A549 (cell line): Measurements from ENCODE around the gene CCS. TPM values are rescaled to one million over a fixed set of nuclear protein-coding genes. Genes with fewer than 3 reads are reported as not detected.

Source experiments
- ATAC-seq, 2 experiments: fragments of 200-7000 bp in 1 of 2; fragments of >200 bp in 1 of 2; cut with Nextera tagmentation in 1 of 2; cut with Tn5 transposase in 1 of 2; 3 replicates each; pipeline versions ENCODE4 v1.8.0 to v1.9.1; 2018 to 2020; ENCODE audit warnings: mild to moderate bottlenecking in 1 of 2, moderate library complexity in 1 of 2
- CTCF ChIA-PET: fragments of 300-600 bp; sonication (Branson Sonifier 250); formaldehyde crosslinking; extraction: SDS; loops from one replicate; lab custom pipeline; 2021; ENCODE audit warnings: antibody characterized with exemption, inconsistent platforms; lab: Yijun Ruan, JAX
- POLR2A ChIA-PET: fragments of 350-600 bp; formaldehyde crosslinking; extraction: SDS; loops from one replicate; lab custom pipeline; 2021; ENCODE audit warnings: antibody characterized with exemption, inconsistent platforms; lab: Yijun Ruan, JAX
- DNase-seq, 2 experiments: peaks; one replicate each; pipeline versions ENCODE4 v3.0.0 to v3.0.0-alpha.2; 2011 to 2016; ENCODE audit warnings: low read depth in 1 of 2, low spot score in 1 of 2
- FAIRE-seq: peaks from 2 replicates; lab custom pipeline; 2011; peaks lifted over from hg19 to GRCh38; lab: Jason Lieb, UNC
- H3K27ac ChIP-seq, 2 experiments: fragments of >200 bp; sonication (Bioruptor Twin); formaldehyde crosslinking; 3 replicates each; pipeline ENCODE4 v1.5.1; 2016 to 2017
- H3K4me1 ChIP-seq: fragments of >200 bp; sonication (Bioruptor Twin); formaldehyde crosslinking; 3 replicates; pipeline ENCODE4 v1.6.1; 2016
- H3K4me2 ChIP-seq: fragments of >200 bp; sonication (Bioruptor Twin); formaldehyde crosslinking; 3 replicates; pipeline ENCODE4 v1.6.1; 2016
- H3K4me3 ChIP-seq: fragments of >200 bp; sonication (Bioruptor Twin); formaldehyde crosslinking; 3 replicates; pipeline ENCODE4 v1.5.1; 2016
- H3K9me3 ChIP-seq: fragments of >200 bp; sonication (Bioruptor Twin); formaldehyde crosslinking; 3 replicates; pipeline ENCODE4 v1.6.1; 2016
- ATOH8 ChIP-seq: fragments of 250-450 bp; sonication (Bioruptor Pico); IDR thresholded peaks from 2 replicates; pipeline ENCODE4 v1.5.0; 2020; ENCODE audit warnings: low read depth, mild to moderate bottlenecking, moderate library complexity
- BCL3 ChIP-seq: fragments of >200 bp; sonication (Bioruptor Twin); formaldehyde crosslinking; IDR thresholded peaks from 3 replicates; pipeline ENCODE4 v1.6.1; 2016
- CBX2 ChIP-seq: fragments of 200-600 bp; sonication (generic); IDR thresholded peaks from 2 replicates; pipeline ENCODE4 v1.6.1; 2016; ENCODE audit warnings: low read depth, mild to moderate bottlenecking, borderline replicate concordance
- CEBPB ChIP-seq, 2 experiments: fragments of >200 bp in 1 of 2; sonication (Bioruptor Twin) in 1 of 2; formaldehyde crosslinking in 1 of 2; IDR thresholded peaks; 2 replicates each; pipeline ENCODE4 v1.6.1; 2012 to 2016
- CHD2 ChIP-seq: fragments of 150-350 bp; IDR thresholded peaks from 2 replicates; pipeline ENCODE4 v1.6.1; 2014; ENCODE audit warnings: low read length; ENCODE audit not compliant: partially characterized antibody
- CHD4 ChIP-seq: fragments of 200-600 bp; sonication (generic); IDR thresholded peaks from 2 replicates; pipeline ENCODE4 v1.6.1; 2016; ENCODE audit warnings: antibody characterized with exemption, mild to moderate bottlenecking, borderline replicate concordance
- EHMT2 ChIP-seq: fragments of 200-600 bp; sonication (generic); IDR thresholded peaks from 2 replicates; pipeline ENCODE4 v1.6.1; 2016; ENCODE audit warnings: antibody characterized with exemption, low read depth, mild to moderate bottlenecking, moderate library complexity
- ESRRA ChIP-seq: fragments of 150-350 bp; IDR thresholded peaks from 2 replicates; pipeline ENCODE4 v1.6.1; 2014; ENCODE audit warnings: mild to moderate bottlenecking, low read length, borderline replicate concordance
- FOSL2 ChIP-seq, 2 experiments: fragments of 450-650 bp in 1 of 2; fragments of >200 bp in 1 of 2; sonication (Bioruptor Twin) in 1 of 2; formaldehyde crosslinking; IDR thresholded peaks; 2 replicates each; pipeline versions ENCODE4 v1.5.0 to v1.6.1; 2016 to 2020; ENCODE audit warnings: mild to moderate bottlenecking in 1 of 2, moderate library complexity in 1 of 2
- GATA3 ChIP-seq: IDR thresholded peaks from 2 replicates; pipeline ENCODE4 v1.6.1; 2012; ENCODE audit warnings: borderline replicate concordance
- HMGXB4 ChIP-seq: fragments of 250-450 bp; sonication (Bioruptor Pico); IDR thresholded peaks from 2 replicates; pipeline ENCODE4 v1.5.0; 2021; ENCODE audit warnings: mild to moderate bottlenecking, moderate library complexity, borderline replicate concordance
- HOXA7 ChIP-seq: fragments of 250-450 bp; sonication (Bioruptor Pico); IDR thresholded peaks from 2 replicates; pipeline ENCODE4 v1.5.0; 2020; ENCODE audit warnings: mild to moderate bottlenecking, moderate library complexity
- HOXB13 ChIP-seq: fragments of 250-450 bp; sonication (Bioruptor Pico); IDR thresholded peaks from 2 replicates; pipeline ENCODE4 v1.5.0; 2020; ENCODE audit warnings: low read depth, mild to moderate bottlenecking, moderate library complexity
- HOXB5 ChIP-seq: fragments of 250-450 bp; sonication (Bioruptor Pico); IDR thresholded peaks from 2 replicates; pipeline ENCODE4 v1.5.0; 2020; ENCODE audit warnings: mild to moderate bottlenecking, moderate library complexity
- KDM1A ChIP-seq: fragments of 200-600 bp; sonication (generic); IDR thresholded peaks from 2 replicates; pipeline ENCODE4 v1.6.1; 2016; ENCODE audit warnings: low read depth, mild to moderate bottlenecking
- NPAS2 ChIP-seq: fragments of 250-450 bp; sonication (Bioruptor Pico); IDR thresholded peaks from 2 replicates; pipeline ENCODE4 v1.8.0; 2022; ENCODE audit warnings: mild to moderate bottlenecking, moderate library complexity, borderline replicate concordance
- NR3C1 ChIP-seq: fragments of >200 bp; sonication (Bioruptor Twin); formaldehyde crosslinking; IDR thresholded peaks from 3 replicates; pipeline ENCODE4 v1.6.1; 2017
- PHF8 ChIP-seq: fragments of 200-600 bp; sonication (generic); IDR thresholded peaks from 2 replicates; pipeline ENCODE4 v1.6.1; 2016; ENCODE audit warnings: low read depth, mild to moderate bottlenecking, antibody characterized with exemption, moderate library complexity, borderline replicate concordance
- POLR2A ChIP-seq: IDR thresholded peaks from 2 replicates; pipeline ENCODE4 v1.6.1; 2012; ENCODE audit warnings: mild to moderate bottlenecking, low read length
- RARB ChIP-seq: fragments of 250-450 bp; sonication (Bioruptor Pico); IDR thresholded peaks from 2 replicates; pipeline ENCODE4 v1.8.0; 2021; ENCODE audit warnings: mild to moderate bottlenecking, moderate library complexity
- RFX5 ChIP-seq: fragments of 450-650 bp; IDR thresholded peaks from 2 replicates; pipeline ENCODE4 v1.7.1; 2014; ENCODE audit warnings: antibody characterized with exemption, mild to moderate bottlenecking, moderate library complexity
- RNF2 ChIP-seq: fragments of 200-600 bp; sonication (generic); IDR thresholded peaks from 2 replicates; pipeline ENCODE4 v1.6.1; 2016; ENCODE audit warnings: low read depth, mild to moderate bottlenecking, antibody characterized with exemption, moderate library complexity, borderline replicate concordance
- TFCP2L1 ChIP-seq: fragments of 250-450 bp; sonication (Bioruptor Pico); IDR thresholded peaks from 2 replicates; pipeline ENCODE4 v1.5.0; 2021; ENCODE audit warnings: mild to moderate bottlenecking
- ZNF302 ChIP-seq: fragments of 250-450 bp; sonication (Bioruptor Pico); IDR thresholded peaks from 2 replicates; pipeline ENCODE4 v1.9.0; 2021; ENCODE audit warnings: inconsistent platforms, mild to moderate bottlenecking, moderate library complexity
- WGBS: methylation state at CpG from one replicate; pipeline ENCODE4 v1.1.6; 2017; ENCODE audit errors: missing lambda C conversion rate; 5-methylcytosine and 5-hydroxymethylcytosine counted together
- polyA plus RNA-seq, 4 experiments: library from polyadenylated mRNA; depleted of rRNA in 3 of 4; stranded (reverse); fragments of >200 nt; fragmentation: RNase III in 1 of 4; extraction: RNeasy Plus Mini Kit Qiagen cat#74134 plus additional on column Dnase treatment in 1 of 4; gene quantifications; 2 replicates in 3 of 4; 3 replicates in 1 of 4; pipeline ENCODE4 v1.2.3, GENCODE V29; 2011 to 2017
- TF ChIP-seq, protein P1 (sequence below): fragments of 150-350 bp; IDR thresholded peaks from 2 replicates; pipeline ENCODE4 v1.6.1; 2014; ENCODE audit warnings: low read depth, mild to moderate bottlenecking, low read length
- TF ChIP-seq, protein P2 (sequence below): fragments of >200 bp; sonication (Bioruptor Twin); formaldehyde crosslinking; IDR thresholded peaks from 2 replicates; pipeline ENCODE4 v1.6.1; 2016
- TF ChIP-seq, protein P3 (sequence below): fragments of 450-650 bp; IDR thresholded peaks from 2 replicates; pipeline ENCODE4 v1.6.1; 2014; ENCODE audit warnings: antibody characterized with exemption

CCS gene
- polyA plus RNA-seq, 2 of the 4 experiments (the other 2 are of a cell fraction), result 18.3 to 46.5 TPM

DNA sequence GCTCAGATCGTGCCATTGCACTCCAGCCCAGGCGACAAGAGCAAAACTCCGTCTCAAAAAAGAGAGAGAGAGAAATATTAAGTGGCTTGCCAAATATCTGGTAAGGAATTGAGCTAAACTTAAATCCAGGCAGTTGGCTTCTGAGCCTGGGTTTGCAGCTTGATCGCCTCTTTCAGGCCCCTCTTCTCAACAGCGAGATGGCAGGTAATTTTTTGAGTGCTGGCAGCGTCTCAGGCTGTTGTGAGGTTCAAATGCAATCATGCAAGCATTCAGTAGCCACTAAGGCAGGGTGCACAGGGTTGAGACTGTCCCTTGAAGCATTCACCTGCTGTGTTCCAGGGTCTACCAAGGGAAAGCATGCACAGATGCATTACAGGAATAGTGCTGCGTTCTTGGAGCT is 23.9 kb upstream of the CCS start:
- CTCF ChIA-PET, result interaction anchor here (1.0 to 3.1 kb wide), 8 partner anchors 9 to 69 kb away, joined by 3 to 16 read pairs (median 3); partner anchors contain the start of genes CCDC87, CCS, RBM14 and RBM4
- ATAC-seq, result no peak
- Histone ChIP-seq H3K4me1 (peaks cover 9% of the 10 kb centered on the region), H3K4me2 (peak overlapping the region; percentile 99; the same call in 1 of the 3 replicates), H3K27ac (peak overlapping the region in 1 of 2 experiments; percentile 87; a peak in 2 of 6 replicates), H3K4me3 (no peak overlapping the region), H3K9me3 (no peaks in the 10 kb centered on the region)
- POLR2A ChIA-PET, result interaction anchor here (0.8 to 2.2 kb wide), 6 partner anchors 9 to 89 kb away, joined by 3 to 10 read pairs (median 4); partner anchors contain the start of genes RBM14, RBM4 and ZDHHC24
- 76% methylated on average over 7 of the region's 7 CpGs for WGBS
- no peak for FAIRE-seq
- TF ChIP-seq CEBPB (IDR thresholded peaks at IDR 0.05) (no peak), KDM1A (no peak), CBX2 (no peak), EHMT2 (no peak), NR3C1 (no peak), ZNF302 (CRISPR knock-in tag) (no peak), FOSL2 (IDR thresholded peaks at IDR 0.05) (no peak), FOSL2 (CRISPR knock-in tag; IDR thresholded peaks at IDR 0.05) (no peak), RARB (CRISPR knock-in tag) (no peak), POLR2A (no peak), ATOH8 (no peak), RNF2 (no peak), RFX5 (no peak)
- no peak for DNase-seq

DNA sequence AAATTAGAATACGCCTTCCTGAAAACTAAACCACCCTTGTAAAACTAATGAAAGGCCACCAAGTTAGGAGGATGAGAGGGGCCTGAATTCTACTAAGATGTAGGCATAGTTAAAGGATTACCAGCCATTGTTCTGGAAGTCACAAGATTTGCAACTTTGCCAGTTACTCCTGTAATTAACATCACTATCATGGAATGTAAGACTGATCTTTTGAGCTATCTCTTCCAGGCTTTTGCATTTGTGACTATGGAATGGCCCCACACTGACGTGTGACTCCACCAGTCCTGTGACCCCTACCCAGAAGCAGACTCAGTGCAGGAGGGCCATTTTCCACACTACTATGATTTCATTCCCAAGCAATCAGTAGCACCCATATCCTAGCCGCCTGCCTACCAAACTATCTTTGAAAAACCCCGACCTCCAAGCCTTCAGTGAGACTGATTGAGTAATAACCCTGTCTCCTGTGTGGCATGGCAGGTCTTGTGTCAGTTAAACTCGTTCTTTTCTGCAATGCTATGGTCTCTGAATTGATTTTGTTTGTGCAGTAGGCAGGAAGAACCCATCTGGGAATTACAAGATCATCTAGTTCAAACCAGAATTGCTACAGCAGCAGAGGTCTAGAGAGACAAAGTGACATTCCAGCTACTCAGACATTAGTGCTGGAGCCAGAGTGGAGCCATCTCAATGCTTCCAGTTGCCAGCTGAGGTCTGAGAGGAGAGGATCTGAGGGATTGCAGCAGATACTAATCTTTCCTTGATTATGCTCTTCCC is 22.7 kb upstream of the CCS start:
- POLR2A ChIA-PET, result interaction anchor here (0.8 kb wide), 1 partner anchor 68 kb away, joined by 3 read pairs; the partner anchor contains the start of gene RBM4
- Histone ChIP-seq H3K4me3 (no peak overlapping the region), H3K9me3 (no peaks in the 10 kb centered on the region)
- ATAC-seq, result no peak
- WGBS, result 41% methylated on average over 5 of the region's 5 CpGs
- CTCF ChIA-PET, result interaction anchor here (1.0 to 3.1 kb wide), 4 partner anchors 8 to 22 kb away, joined by 3 to 16 read pairs (median 9); partner anchors contain the start of genes CCDC87 and CCS
- TF ChIP-seq HOXB13 (no peak), NPAS2 (CRISPR knock-in tag) (no peak), ESRRA (no peak), TFCP2L1 (no peak), CHD2 (no peak), KDM1A (no peak), GATA3 (no peak), HOXA7 (no peak), PHF8 (no peak), CHD4 (no peak), BCL3 (no peak), HMGXB4 (CRISPR knock-in tag) (no peak), FOSL2 (IDR thresholded peaks at IDR 0.05) (no peak), FOSL2 (CRISPR knock-in tag; IDR thresholded peaks at IDR 0.05) (no peak), HOXB5 (CRISPR knock-in tag) (no peak)
- TF ChIP-seq, protein P1, sequence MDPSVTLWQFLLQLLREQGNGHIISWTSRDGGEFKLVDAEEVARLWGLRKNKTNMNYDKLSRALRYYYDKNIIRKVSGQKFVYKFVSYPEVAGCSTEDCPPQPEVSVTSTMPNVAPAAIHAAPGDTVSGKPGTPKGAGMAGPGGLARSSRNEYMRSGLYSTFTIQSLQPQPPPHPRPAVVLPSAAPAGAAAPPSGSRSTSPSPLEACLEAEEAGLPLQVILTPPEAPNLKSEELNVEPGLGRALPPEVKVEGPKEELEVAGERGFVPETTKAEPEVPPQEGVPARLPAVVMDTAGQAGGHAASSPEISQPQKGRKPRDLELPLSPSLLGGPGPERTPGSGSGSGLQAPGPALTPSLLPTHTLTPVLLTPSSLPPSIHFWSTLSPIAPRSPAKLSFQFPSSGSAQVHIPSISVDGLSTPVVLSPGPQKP, result no peak
- TF ChIP-seq, protein P2, sequence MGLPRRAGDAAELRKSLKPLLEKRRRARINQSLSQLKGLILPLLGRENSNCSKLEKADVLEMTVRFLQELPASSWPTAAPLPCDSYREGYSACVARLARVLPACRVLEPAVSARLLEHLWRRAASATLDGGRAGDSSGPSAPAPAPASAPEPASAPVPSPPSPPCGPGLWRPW, result no peak
- TF ChIP-seq, protein P3, sequence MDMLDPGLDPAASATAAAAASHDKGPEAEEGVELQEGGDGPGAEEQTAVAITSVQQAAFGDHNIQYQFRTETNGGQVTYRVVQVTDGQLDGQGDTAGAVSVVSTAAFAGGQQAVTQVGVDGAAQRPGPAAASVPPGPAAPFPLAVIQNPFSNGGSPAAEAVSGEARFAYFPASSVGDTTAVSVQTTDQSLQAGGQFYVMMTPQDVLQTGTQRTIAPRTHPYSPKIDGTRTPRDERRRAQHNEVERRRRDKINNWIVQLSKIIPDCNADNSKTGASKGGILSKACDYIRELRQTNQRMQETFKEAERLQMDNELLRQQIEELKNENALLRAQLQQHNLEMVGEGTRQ, result no peak
- TF ChIP-seq, all 56 proteins: peak for 0
- no peak for DNase-seq
- no peak overlapping the region for H3K27ac ChIP-seq
- FAIRE-seq, result no peak
- H3K4me2 ChIP-seq, result no peak overlapping the region
- peaks cover 14% of the 10 kb centered on the region for H3K4me1 ChIP-seq
